CD4-positive, alpha-beta T cell treated with Interleukin-6 at 100 ng/mL for 8 hours (primary cell): Measurements from ENCODE around the gene TMPRSS6.
"Not testable (repeated sequence)": the region's sequence is repeated elsewhere in the genome, so short reads cannot be mapped to it uniquely, and the experiment has no call there.

Source experiments
- DNase-seq: peaks from one replicate; pipeline ENCODE4 v3.0.0-alpha.2; 2020; ENCODE audit warnings: mixed read lengths, low spot score

TMPRSS6 gene

GRCh38 chr22:37088108-37088605 lies 21.4 kb downstream of the TMPRSS6 start:
- no peak for DNase-seq

- no peak for DNase-seq
These were observed 23.3 kb downstream of the TMPRSS6 start for GRCh38 chr22:37086184-37086583.

GRCh38 chr22:37084385-37084784 lies 25.1 kb downstream of the TMPRSS6 start:
- no peak for DNase-seq

- no peak for DNase-seq
These were observed 25.6 kb downstream of the TMPRSS6 start for GRCh38 chr22:37083914-37084313.

- DNase-seq: no peak
These were observed 27.2 kb downstream of the TMPRSS6 start for GRCh38 chr22:37082251-37082873.

- no peak for DNase-seq
These were observed 28.7 kb downstream of the TMPRSS6 start for GRCh38 chr22:37080838-37081237.

- DNase-seq: no peak
These were observed 29.1 kb downstream of the TMPRSS6 start for GRCh38 chr22:37080438-37080837.

GRCh38 chr22:37079668-37080171 lies 29.8 kb downstream of the TMPRSS6 start:
- peak; percentile 76 for DNase-seq

GRCh38 chr22:37079158-37079557 lies 30.4 kb downstream of the TMPRSS6 start:
- DNase-seq: no peak

GRCh38 chr22:37077802-37078448 lies 31.6 kb downstream of the TMPRSS6 start:
- peak; percentile 80 for DNase-seq

- DNase-seq: no peak
These were observed 33.6 kb downstream of the TMPRSS6 start for GRCh38 chr22:37075822-37076433.

GRCh38 chr22:37075046-37075445 lies 34.5 kb downstream of the TMPRSS6 start:
- no peak for DNase-seq

GRCh38 chr22:37074537-37074936 lies 35.0 kb downstream of the TMPRSS6 start:
- no peak for DNase-seq

- DNase-seq: no peak
These were observed 36.8 kb downstream of the TMPRSS6 start for GRCh38 chr22:37072673-37073072.

GRCh38 chr22:37071850-37072592 lies 37.5 kb downstream of the TMPRSS6 start:
- DNase-seq: not testable (repeated sequence)

GRCh38 chr22:37070744-37071143 lies 38.8 kb downstream of the TMPRSS6 start:
- DNase-seq: no peak

GRCh38 chr22:37070334-37070733 lies 39.2 kb downstream of the TMPRSS6 start:
- no peak for DNase-seq

GRCh38 chr22:37069719-37070118 lies 39.8 kb downstream of the TMPRSS6 start:
- no peak for DNase-seq

GRCh38 chr22:37069319-37069718 lies 40.2 kb downstream of the TMPRSS6 start:
- no peak for DNase-seq

GRCh38 chr22:37068859-37069258 lies 40.7 kb downstream of the TMPRSS6 start:
- DNase-seq: no peak

- DNase-seq: no peak
These were observed 42.1 kb downstream of the TMPRSS6 start for GRCh38 chr22:37067428-37067827.

- no peak for DNase-seq
These were observed 43.6 kb downstream of the TMPRSS6 start for GRCh38 chr22:37065961-37066360.
